IPS-20b (cell line): ENCODE results near the gene ENDOD1.
A peak's percentile ranks its signal among the peaks of the same experiment; 100 is the strongest.

Source experiments
- H3K27ac ChIP-seq: one replicate; pipeline ENCODE4 v1.5.1; 2013; ENCODE audit warnings: low read length
- H3K27me3 ChIP-seq: 2 replicates; pipeline ENCODE4 v1.6.1; 2013; ENCODE audit warnings: mild to moderate bottlenecking, low read length, inconsistent platforms; ENCODE audit not compliant: insufficient read depth
- H3K36me3 ChIP-seq: 2 replicates; pipeline ENCODE4 v1.6.1; 2013; ENCODE audit warnings: low read depth, mild to moderate bottlenecking, inconsistent platforms, low read length, moderate library complexity; ENCODE audit not compliant: insufficient read depth
- H3K4me1 ChIP-seq: 2 replicates; pipeline ENCODE4 v1.6.1; 2013; ENCODE audit warnings: mild to moderate bottlenecking, control low read depth, inconsistent platforms, low read length, moderate library complexity; ENCODE audit not compliant: insufficient read depth
- H3K4me3 ChIP-seq: 2 replicates; pipeline ENCODE4 v1.5.1; 2013; ENCODE audit warnings: mild to moderate bottlenecking, low read length, inconsistent platforms
- H3K9ac ChIP-seq: 2 replicates; pipeline ENCODE4 v1.6.1; 2013; ENCODE audit warnings: low read depth, mild to moderate bottlenecking, inconsistent platforms, low read length, moderate library complexity
- H3K9me3 ChIP-seq: 2 replicates; pipeline ENCODE4 v1.6.1; 2013; ENCODE audit warnings: mild to moderate bottlenecking, low read depth, low read length, inconsistent platforms; ENCODE audit not compliant: insufficient read depth

ENDOD1 gene

DNA sequence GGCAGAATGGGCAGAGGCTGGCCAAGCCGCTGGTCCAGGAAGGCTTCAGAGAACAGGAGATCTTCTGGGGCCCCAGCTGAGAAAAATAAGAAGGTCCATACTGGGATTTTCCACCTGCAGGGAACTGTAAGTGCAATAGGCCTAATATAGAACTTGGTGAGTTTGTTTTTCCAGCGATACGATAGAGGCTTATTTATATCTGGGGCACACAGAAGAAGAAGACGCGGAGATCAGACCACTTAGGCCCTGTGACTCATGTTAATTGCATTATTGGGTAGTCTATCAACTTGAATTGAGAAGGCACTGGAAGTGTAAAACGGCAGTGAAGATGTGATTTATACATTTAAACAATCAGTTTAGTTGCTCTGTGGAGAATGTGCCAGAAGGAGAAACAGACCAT is 30.6 kb upstream of the ENDOD1 start:
- no peak overlapping the region for H3K27ac ChIP-seq
- H3K4me3 ChIP-seq = no peak overlapping the region
- no peaks in the 10 kb centered on the region for H3K36me3 ChIP-seq
- no peak overlapping the region for H3K9ac ChIP-seq
- H3K4me1 ChIP-seq = no peaks in the 10 kb centered on the region
- no peaks in the 10 kb centered on the region for H3K9me3 ChIP-seq
- peaks cover 4% of the 10 kb centered on the region; the same call in 1 of the 2 replicates for H3K27me3 ChIP-seq

GRCh38 chr11:95065336-95065735 is 24.3 kb upstream of the ENDOD1 start:
- Histone ChIP-seq H3K27ac (no peak overlapping the region), H3K27me3 (no peaks in the 10 kb centered on the region; the same call in 1 of the 2 replicates), H3K36me3 (no peaks in the 10 kb centered on the region), H3K4me1 (peaks cover 5% of the 10 kb centered on the region; the same call in 1 of the 2 replicates), H3K9ac (no peak overlapping the region), H3K4me3 (no peak overlapping the region), H3K9me3 (no peaks in the 10 kb centered on the region)

GRCh38 chr11:95066716-95067038 is 23.0 kb upstream of the ENDOD1 start, which contains the start of gene SRSF8:
TSS of gene SRSF8 (plus strand) at chr11:95066919. CDS start at chr11:95067227, 308 bp downstream.
- H3K4me3 ChIP-seq = peak within 1 kb of the TSS; percentile 95
- H3K4me1 ChIP-seq = peaks cover 5% of the 10 kb centered on the region; the same call in 1 of the 2 replicates
- peak within 1 kb of the TSS; percentile 48 for H3K27ac ChIP-seq
- H3K9ac ChIP-seq = peak within 1 kb of the TSS; percentile 88
- no peaks in the 10 kb centered on the region for H3K36me3 ChIP-seq
- H3K27me3 ChIP-seq = no peaks in the 10 kb centered on the region; the same call in 1 of the 2 replicates
- H3K9me3 ChIP-seq = no peaks in the 10 kb centered on the region

DNA sequence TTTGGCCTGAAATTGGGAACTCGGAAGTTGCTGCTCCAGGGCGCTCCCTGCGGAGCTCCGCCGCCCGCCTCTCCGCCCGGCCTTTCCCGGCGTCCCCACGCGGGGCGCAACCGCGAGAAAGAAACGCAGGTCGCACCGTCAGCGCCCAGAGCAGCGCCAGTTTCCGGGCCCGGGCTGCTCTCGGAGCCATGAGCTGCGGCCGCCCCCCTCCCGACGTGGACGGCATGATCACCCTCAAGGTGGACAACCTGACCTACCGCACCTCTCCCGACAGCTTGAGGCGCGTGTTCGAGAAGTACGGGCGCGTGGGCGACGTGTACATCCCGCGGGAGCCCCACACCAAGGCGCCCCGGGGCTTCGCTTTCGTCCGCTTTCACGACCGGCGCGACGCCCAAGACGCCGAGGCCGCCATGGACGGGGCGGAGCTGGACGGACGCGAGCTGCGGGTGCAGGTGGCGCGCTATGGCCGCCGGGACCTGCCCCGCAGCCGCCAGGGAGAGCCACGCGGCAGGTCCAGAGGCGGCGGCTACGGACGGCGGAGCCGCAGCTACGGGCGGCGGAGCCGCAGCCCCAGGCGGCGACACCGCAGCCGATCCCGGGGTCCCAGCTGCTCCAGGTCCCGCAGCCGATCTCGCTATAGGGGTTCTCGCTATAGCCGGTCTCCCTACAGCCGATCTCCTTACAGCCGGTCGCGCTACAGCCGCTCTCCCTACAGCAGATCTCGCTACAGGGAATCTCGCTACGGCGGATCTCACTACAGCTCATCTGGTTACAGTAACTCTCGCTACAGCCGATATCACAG is 22.4 kb upstream of the ENDOD1 start:
- Histone ChIP-seq H3K4me3 (peak overlapping the region; percentile 95), H3K9me3 (no peaks in the 10 kb centered on the region), H3K27me3 (no peaks in the 10 kb centered on the region; the same call in 1 of the 2 replicates), H3K9ac (peak overlapping the region; percentile 88), H3K4me1 (peaks cover 5% of the 10 kb centered on the region; the same call in 1 of the 2 replicates), H3K27ac (no peak overlapping the region), H3K36me3 (no peaks in the 10 kb centered on the region)

DNA sequence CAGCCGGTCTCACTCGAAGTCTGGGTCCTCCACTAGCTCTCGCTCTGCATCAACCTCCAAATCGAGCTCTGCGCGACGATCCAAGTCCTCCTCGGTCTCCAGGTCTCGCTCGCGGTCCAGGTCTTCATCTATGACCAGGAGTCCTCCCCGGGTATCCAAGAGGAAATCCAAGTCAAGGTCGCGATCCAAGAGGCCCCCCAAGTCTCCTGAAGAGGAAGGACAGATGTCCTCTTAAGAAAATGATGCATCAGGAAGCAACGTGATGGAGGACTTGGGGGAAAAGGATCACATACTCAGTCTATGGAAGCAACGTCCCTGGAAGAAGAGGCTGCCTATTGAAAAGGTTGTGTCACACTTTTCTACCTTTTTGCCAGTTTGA is 21.8 kb upstream of the ENDOD1 start:
- no peaks in the 10 kb centered on the region for H3K36me3 ChIP-seq
- peaks cover 5% of the 10 kb centered on the region; the same call in 1 of the 2 replicates for H3K4me1 ChIP-seq
- no peaks in the 10 kb centered on the region; the same call in 1 of the 2 replicates for H3K27me3 ChIP-seq
- peak overlapping the region; percentile 95 for H3K4me3 ChIP-seq
- no peaks in the 10 kb centered on the region for H3K9me3 ChIP-seq
- no peak overlapping the region for H3K27ac ChIP-seq
- peak overlapping the region; percentile 88 for H3K9ac ChIP-seq

DNA sequence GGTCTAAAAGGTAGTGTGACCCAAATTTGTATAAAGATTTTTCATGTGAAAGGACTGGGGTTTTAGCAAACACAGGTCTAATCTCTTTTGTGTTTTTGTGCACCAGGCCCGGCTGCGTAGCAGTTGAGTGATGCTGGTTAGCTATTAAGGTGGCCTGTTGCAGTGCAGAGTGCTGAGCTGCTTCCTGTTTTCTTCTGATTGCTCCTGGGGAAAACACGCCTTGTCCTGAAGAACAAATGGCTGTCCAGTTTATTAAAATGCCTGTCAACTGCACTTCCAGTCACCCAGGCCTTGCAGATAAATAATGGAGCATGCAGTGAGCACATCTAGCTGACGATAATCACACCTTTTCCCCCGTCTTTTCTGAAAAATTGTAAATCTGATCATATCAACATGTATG is 21.1 kb upstream of the ENDOD1 start:
- peak overlapping the region; percentile 88; the same call in 1 of the 2 replicates for H3K9ac ChIP-seq

GRCh38 chr11:95070471-95070870 is 19.2 kb upstream of the ENDOD1 start:
- Histone ChIP-seq H3K9me3 (no peaks in the 10 kb centered on the region), H3K27ac (no peak overlapping the region), H3K4me3 (no peak overlapping the region), H3K27me3 (no peaks in the 10 kb centered on the region; the same call in 1 of the 2 replicates), H3K4me1 (peaks cover 5% of the 10 kb centered on the region; the same call in 1 of the 2 replicates), H3K36me3 (no peaks in the 10 kb centered on the region), H3K9ac (no peak overlapping the region)

More for the DNA sequence above, 21.1 kb upstream of the ENDOD1 start:
- Histone ChIP-seq H3K4me3 (peak overlapping the region; percentile 95), H3K4me1 (peaks cover 5% of the 10 kb centered on the region; the same call in 1 of the 2 replicates), H3K9me3 (no peaks in the 10 kb centered on the region), H3K27me3 (no peaks in the 10 kb centered on the region; the same call in 1 of the 2 replicates), H3K36me3 (no peaks in the 10 kb centered on the region), H3K27ac (no peak overlapping the region)

- Histone ChIP-seq H3K27ac (no peak overlapping the region), H3K9me3 (no peaks in the 10 kb centered on the region), H3K4me3 (no peak overlapping the region), H3K4me1 (peaks cover 2% of the 10 kb centered on the region; the same call in 1 of the 2 replicates), H3K36me3 (no peaks in the 10 kb centered on the region), H3K27me3 (no peaks in the 10 kb centered on the region; the same call in 1 of the 2 replicates), H3K9ac (no peak overlapping the region)
Measured at GRCh38 chr11:95072948-95073347, 16.7 kb upstream of the ENDOD1 start.

- H3K4me1 ChIP-seq = 0 out of 2 replicates have a peak, but pooled peaks cover 2% of the 10 kb centered on the region
- H3K9ac ChIP-seq = no peak overlapping the region
- H3K27ac ChIP-seq = no peak overlapping the region
- no peak overlapping the region for H3K4me3 ChIP-seq
- H3K36me3 ChIP-seq = no peaks in the 10 kb centered on the region
- no peaks in the 10 kb centered on the region for H3K9me3 ChIP-seq
- no peaks in the 10 kb centered on the region for H3K27me3 ChIP-seq
Measured at GRCh38 chr11:95074792-95075563, 14.7 kb upstream of the ENDOD1 start.

DNA sequence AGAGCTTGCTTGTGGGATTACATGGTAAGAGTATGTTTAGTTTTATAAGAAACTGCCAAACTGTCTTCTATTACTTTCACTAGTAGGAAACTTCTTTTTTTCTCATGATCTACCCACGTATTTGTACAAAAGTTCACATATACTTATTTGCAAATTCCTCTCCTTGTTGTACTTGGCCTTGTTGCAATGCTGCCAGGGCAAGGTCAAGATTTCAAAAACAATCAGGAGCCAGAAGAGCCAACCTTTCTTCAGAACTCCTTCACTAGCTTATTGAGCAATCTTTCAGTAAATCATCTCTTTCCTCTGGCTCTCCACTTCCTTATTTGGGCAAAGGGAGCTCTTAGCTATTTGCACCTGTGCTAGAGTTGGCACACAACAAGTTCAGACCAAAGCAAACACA is 13.2 kb upstream of the ENDOD1 start:
- Histone ChIP-seq H3K36me3 (no peaks in the 10 kb centered on the region), H3K4me3 (no peak overlapping the region), H3K4me1 (peaks cover 5% of the 10 kb centered on the region; the same call in 1 of the 2 replicates), H3K9ac (no peak overlapping the region), H3K27ac (no peak overlapping the region), H3K27me3 (no peaks in the 10 kb centered on the region), H3K9me3 (no peaks in the 10 kb centered on the region)

DNA sequence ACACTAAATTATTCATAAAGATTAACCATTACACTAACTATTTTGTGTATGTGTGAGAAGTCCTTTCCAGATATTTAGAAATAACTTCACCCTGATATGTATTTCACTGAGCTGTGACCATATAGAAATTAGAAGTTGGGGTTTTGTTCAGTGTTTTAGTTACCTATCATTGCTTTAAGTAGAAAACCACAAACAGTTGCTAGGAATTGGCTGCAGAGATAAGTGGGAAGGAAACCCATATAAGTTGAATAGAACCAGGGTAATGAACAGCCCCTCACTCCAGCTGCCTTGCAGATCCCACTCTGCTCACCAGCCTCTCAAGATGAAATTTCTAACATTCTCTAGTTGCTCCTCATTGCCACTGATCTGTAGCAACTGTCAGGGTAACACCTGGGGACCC is 12.7 kb upstream of the ENDOD1 start:
- Histone ChIP-seq H3K27me3 (no peaks in the 10 kb centered on the region), H3K4me1 (peaks cover 5% of the 10 kb centered on the region; the same call in 1 of the 2 replicates), H3K4me3 (no peak overlapping the region), H3K36me3 (no peaks in the 10 kb centered on the region), H3K9ac (no peak overlapping the region), H3K27ac (no peak overlapping the region), H3K9me3 (no peaks in the 10 kb centered on the region)
